SK-N-SH treated with all-trans-retinoic acid at 6 μM for 48 hours (cell line): ENCODE results near the gene UMPS.

Experiments used
- CREB5 ChIP-seq: fragments of 250-450 bp; sonication (Bioruptor Pico); IDR thresholded peaks from 2 replicates; pipeline ENCODE4 v1.5.1; 2020; ENCODE audit warnings: low read depth, mild to moderate bottlenecking, moderate library complexity
- ESRRG ChIP-seq: fragments of 250-450 bp; sonication (Bioruptor Pico); IDR thresholded peaks from 2 replicates; pipeline ENCODE4 v1.6.1; 2021; ENCODE audit warnings: mild to moderate bottlenecking
- GLIS3 ChIP-seq: fragments of 250-450 bp; sonication (Bioruptor Pico); IDR thresholded peaks from 2 replicates; pipeline ENCODE4 v1.5.0; 2020; ENCODE audit warnings: mild to moderate bottlenecking, moderate library complexity
- OSR1 ChIP-seq: fragments of 250-450 bp; sonication (Bioruptor Pico); IDR thresholded peaks from 2 replicates; pipeline ENCODE4 v1.8.0; 2022; ENCODE audit warnings: moderate library complexity, mild to moderate bottlenecking, inconsistent platforms
- POU6F1 ChIP-seq: fragments of 250-450 bp; sonication (Bioruptor Pico); IDR thresholded peaks from 2 replicates; pipeline ENCODE4 v1.8.0; 2021; ENCODE audit warnings: low read depth, mild to moderate bottlenecking, moderate library complexity, borderline replicate concordance
- TCF4 ChIP-seq: fragments of 250-450 bp; sonication (Bioruptor Pico); IDR thresholded peaks from 2 replicates; pipeline ENCODE4 v1.8.0; 2021; ENCODE audit warnings: mild to moderate bottlenecking, moderate library complexity, borderline replicate concordance
- ZFP3 ChIP-seq: fragments of 250-450 bp; sonication (Bioruptor Pico); IDR thresholded peaks from 2 replicates; pipeline ENCODE4 v1.5.0; 2020; ENCODE audit warnings: mild to moderate bottlenecking, moderate library complexity
- ZNF70 ChIP-seq: fragments of 450-650 bp; formaldehyde crosslinking; IDR thresholded peaks from 2 replicates; pipeline ENCODE4 v1.5.0; 2020; ENCODE audit warnings: mild to moderate bottlenecking, moderate library complexity
- TF ChIP-seq, protein P1 (sequence below): fragments of 250-450 bp; sonication (Bioruptor Pico); IDR thresholded peaks from 2 replicates; pipeline ENCODE4 v1.5.1; 2021; ENCODE audit warnings: mild to moderate bottlenecking, moderate library complexity
- TF ChIP-seq, protein P2 (sequence below): fragments of 250-450 bp; sonication (Bioruptor Pico); IDR thresholded peaks from 2 replicates; pipeline ENCODE4 v1.5.0; 2020; ENCODE audit warnings: mild to moderate bottlenecking, moderate library complexity

DNA sequence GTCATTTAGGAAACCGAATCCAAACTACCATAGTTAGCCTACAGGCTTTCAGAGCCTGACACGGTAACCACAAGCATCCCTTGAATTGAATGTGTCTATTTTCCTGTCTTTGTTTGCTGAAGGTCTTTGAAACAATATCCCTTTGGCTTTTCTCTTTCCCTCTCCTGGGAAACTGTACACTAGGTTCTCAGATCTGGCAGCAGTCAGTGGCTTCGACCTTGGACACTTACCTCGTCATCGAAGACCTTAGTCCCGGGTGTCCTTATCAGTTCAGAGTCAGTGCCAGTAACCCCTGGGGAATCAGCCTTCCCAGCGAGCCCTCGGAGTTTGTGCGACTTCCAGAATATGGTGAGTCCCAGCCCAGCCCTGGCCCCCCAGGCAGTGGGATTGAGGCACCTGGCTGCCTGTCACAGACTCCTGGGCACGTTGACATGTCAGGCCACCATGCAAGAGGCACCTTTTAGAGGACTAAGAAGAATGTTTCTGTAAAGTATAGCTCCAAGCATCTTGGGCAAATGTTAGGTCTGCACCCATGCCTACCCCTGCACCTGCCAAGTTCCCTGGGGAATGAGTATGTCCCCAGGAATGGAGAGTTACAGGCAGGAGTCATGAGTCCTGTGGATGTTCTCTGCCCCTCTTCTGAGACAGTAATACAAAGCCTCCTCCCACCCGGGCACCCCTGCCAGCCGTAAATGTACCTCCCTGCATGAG lies 30.4 kb upstream of the UMPS start:
- no peak for TF ChIP-seq POU6F1 (CRISPR knock-in tag)
- no peak for TF ChIP-seq ZFP3 (CRISPR knock-in tag)
- TF ChIP-seq ESRRG (CRISPR knock-in tag), result no peak
- TF ChIP-seq, protein P1, sequence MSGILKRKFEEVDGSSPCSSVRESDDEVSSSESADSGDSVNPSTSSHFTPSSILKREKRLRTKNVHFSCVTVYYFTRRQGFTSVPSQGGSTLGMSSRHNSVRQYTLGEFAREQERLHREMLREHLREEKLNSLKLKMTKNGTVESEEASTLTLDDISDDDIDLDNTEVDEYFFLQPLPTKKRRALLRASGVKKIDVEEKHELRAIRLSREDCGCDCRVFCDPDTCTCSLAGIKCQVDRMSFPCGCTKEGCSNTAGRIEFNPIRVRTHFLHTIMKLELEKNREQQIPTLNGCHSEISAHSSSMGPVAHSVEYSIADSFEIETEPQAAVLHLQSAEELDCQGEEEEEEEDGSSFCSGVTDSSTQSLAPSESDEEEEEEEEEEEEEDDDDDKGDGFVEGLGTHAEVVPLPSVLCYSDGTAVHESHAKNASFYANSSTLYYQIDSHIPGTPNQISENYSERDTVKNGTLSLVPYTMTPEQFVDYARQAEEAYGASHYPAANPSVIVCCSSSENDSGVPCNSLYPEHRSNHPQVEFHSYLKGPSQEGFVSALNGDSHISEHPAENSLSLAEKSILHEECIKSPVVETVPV (CRISPR knock-in tag), result no peak
- no peak for TF ChIP-seq OSR1 (CRISPR knock-in tag)
- TF ChIP-seq CREB5 (CRISPR knock-in tag), result no peak
- TF ChIP-seq, protein P2, sequence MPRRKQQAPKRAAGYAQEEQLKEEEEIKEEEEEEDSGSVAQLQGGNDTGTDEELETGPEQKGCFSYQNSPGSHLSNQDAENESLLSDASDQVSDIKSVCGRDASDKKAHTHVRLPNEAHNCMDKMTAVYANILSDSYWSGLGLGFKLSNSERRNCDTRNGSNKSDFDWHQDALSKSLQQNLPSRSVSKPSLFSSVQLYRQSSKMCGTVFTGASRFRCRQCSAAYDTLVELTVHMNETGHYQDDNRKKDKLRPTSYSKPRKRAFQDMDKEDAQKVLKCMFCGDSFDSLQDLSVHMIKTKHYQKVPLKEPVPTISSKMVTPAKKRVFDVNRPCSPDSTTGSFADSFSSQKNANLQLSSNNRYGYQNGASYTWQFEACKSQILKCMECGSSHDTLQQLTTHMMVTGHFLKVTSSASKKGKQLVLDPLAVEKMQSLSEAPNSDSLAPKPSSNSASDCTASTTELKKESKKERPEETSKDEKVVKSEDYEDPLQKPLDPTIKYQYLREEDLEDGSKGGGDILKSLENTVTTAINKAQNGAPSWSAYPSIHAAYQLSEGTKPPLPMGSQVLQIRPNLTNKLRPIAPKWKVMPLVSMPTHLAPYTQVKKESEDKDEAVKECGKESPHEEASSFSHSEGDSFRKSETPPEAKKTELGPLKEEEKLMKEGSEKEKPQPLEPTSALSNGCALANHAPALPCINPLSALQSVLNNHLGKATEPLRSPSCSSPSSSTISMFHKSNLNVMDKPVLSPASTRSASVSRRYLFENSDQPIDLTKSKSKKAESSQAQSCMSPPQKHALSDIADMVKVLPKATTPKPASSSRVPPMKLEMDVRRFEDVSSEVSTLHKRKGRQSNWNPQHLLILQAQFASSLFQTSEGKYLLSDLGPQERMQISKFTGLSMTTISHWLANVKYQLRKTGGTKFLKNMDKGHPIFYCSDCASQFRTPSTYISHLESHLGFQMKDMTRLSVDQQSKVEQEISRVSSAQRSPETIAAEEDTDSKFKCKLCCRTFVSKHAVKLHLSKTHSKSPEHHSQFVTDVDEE, result no peak
- no peak for TF ChIP-seq TCF4 (CRISPR knock-in tag)
- no peak for TF ChIP-seq ZNF70 (CRISPR knock-in tag)
- TF ChIP-seq GLIS3 (CRISPR knock-in tag), result no peak
